Kidney (tissue), 14 donors: ENCODE measurements around the gene RNGTT. TPM values are rescaled to one million over a fixed set of nuclear protein-coding genes. Genes with fewer than 3 reads are reported as not detected.

Experiments used
- DNase-seq, 5 donors: peaks; one replicate each; pipeline ENCODE4 v3.0.0-alpha.2; 2013 to 2020
- FAIRE-seq: peaks from 2 replicates; lab custom pipeline; 2012; peaks lifted over from hg19 to GRCh38; lab: Jason Lieb, UNC
- H3K27ac ChIP-seq, 2 donors: one replicate each; pipeline ENCODE4 v1.7.0; 2013; ENCODE audit warnings: low read depth in 2 of 2, low read length in 2 of 2, inconsistent platforms in 1 of 2
- H3K27me3 ChIP-seq: one replicate; pipeline ENCODE4 v1.7.1; 2013; ENCODE audit warnings: low read length, inconsistent platforms; ENCODE audit not compliant: control insufficient read depth, insufficient read depth
- H3K36me3 ChIP-seq, 3 donors: one replicate each; pipeline versions ENCODE4 v1.7.0 to v1.7.1; 2013; ENCODE audit warnings: low read length in 3 of 3, control low read depth in 1 of 3, inconsistent platforms in 1 of 3; ENCODE audit not compliant: insufficient read depth in 3 of 3, control insufficient read depth in 2 of 3
- H3K4me1 ChIP-seq, 3 donors: one replicate each; pipeline versions ENCODE4 v1.7.0 to v1.7.1; 2013; ENCODE audit warnings: low read length in 3 of 3, inconsistent platforms in 1 of 3, low read depth in 1 of 3; ENCODE audit not compliant: control insufficient read depth in 2 of 3, insufficient read depth in 2 of 3
- H3K4me3 ChIP-seq, 3 donors: one replicate each; pipeline versions ENCODE4 v1.7.0 to v1.8.1; 2013; ENCODE audit warnings: low read length in 3 of 3, control low read depth in 1 of 3, inconsistent platforms in 1 of 3
- H3K9ac ChIP-seq, 3 donors: one replicate each; pipeline versions ENCODE4 v1.7.0 to v1.7.1; 2013; ENCODE audit warnings: low read length in 3 of 3, control low read depth in 1 of 3, inconsistent platforms in 1 of 3
- H3K9me3 ChIP-seq, 3 donors: one replicate each; pipeline versions ENCODE4 v1.7.0 to v1.7.1; 2013; ENCODE audit warnings: low read length in 3 of 3, control low read depth in 1 of 3, inconsistent platforms in 1 of 3; ENCODE audit not compliant: control insufficient read depth in 2 of 3, insufficient read depth in 1 of 3
- intact Hi-C: fragments of 100-400 bp; cut with DNase I; formaldehyde crosslinking; loops from one replicate; pipeline ENCODE4 v1.11.1; 2022
- polyA plus RNA-seq: library from polyadenylated mRNA; stranded (reverse); fragments of 350-450 nt; fragmentation: Illumina TruSeq; extraction: RNeasy Lipid Tissue Mini Kit (QIAGEN cat#74804); gene quantifications from one replicate; pipeline ENCODE4 v1.2.3, GENCODE V29; 2014; ENCODE audit warnings: low read depth, low replicate concordance; ENCODE audit not compliant: insufficient read depth
- total RNA-seq: library from RNA; stranded (reverse); fragmentation: NEBNext Ultra II Directional; extraction: Animal tissue kit (Norgen Biotek cat#: 25700); gene quantifications from one replicate; pipeline ENCODE4 v1.2.1, GENCODE V29; 2021
- TF ChIP-seq, protein P1 (sequence below): IDR thresholded peaks from 3 replicates; pipeline ENCODE4 v1.5.1; 2012; ENCODE audit warnings: mild to moderate bottlenecking, moderate library complexity, borderline replicate concordance; ENCODE audit not compliant: insufficient read depth; ENCODE audit errors: extremely low read depth
- donor health status: control.
- donor health status: control.
- donor health status: control.
- donor health status: control.
- donor health status: control.
- donor health status: DM: yes; HTN: yes; CAD: no.
- donor health status: Normal renal cell carcinoma (clear cell type).

Gene RNGTT
- total and polyA plus RNA-seq, 2 donors from 2014 or later = 5.4 to 13.8 TPM

DNA sequence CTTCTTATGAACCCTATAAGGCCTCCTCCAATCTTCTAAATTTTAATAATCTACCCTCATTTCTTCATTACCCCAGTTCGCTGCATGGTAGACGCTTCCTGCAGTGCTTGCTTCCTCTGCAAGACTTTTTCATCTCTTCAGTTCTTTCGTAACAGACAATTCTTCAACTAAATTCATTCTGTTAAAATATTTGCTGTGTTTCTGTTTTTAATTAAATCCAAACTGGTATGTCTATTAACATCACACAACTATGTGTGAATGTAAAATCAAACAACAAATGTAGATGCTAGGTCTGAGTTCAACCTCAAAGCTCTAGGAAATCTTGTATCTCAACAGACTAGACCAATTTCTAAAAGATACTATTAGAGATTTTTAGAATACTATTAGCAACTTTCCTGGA, 199.3 kb downstream of the RNGTT start:
- no peak overlapping the region for H3K4me3 ChIP-seq
- DNase-seq = no peak
- no peaks in the 10 kb centered on the region for H3K36me3 ChIP-seq
- no peaks in the 10 kb centered on the region for H3K4me1 ChIP-seq
- H3K27ac ChIP-seq = no peak overlapping the region
- TF ChIP-seq, protein P1, sequence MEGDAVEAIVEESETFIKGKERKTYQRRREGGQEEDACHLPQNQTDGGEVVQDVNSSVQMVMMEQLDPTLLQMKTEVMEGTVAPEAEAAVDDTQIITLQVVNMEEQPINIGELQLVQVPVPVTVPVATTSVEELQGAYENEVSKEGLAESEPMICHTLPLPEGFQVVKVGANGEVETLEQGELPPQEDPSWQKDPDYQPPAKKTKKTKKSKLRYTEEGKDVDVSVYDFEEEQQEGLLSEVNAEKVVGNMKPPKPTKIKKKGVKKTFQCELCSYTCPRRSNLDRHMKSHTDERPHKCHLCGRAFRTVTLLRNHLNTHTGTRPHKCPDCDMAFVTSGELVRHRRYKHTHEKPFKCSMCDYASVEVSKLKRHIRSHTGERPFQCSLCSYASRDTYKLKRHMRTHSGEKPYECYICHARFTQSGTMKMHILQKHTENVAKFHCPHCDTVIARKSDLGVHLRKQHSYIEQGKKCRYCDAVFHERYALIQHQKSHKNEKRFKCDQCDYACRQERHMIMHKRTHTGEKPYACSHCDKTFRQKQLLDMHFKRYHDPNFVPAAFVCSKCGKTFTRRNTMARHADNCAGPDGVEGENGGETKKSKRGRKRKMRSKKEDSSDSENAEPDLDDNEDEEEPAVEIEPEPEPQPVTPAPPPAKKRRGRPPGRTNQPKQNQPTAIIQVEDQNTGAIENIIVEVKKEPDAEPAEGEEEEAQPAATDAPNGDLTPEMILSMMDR = no peak
- intact Hi-C loops = no loop called here
- no peaks in the 10 kb centered on the region for H3K27me3 ChIP-seq
- H3K9me3 ChIP-seq = no peaks in the 10 kb centered on the region
- no peak overlapping the region for H3K9ac ChIP-seq
- FAIRE-seq = no peak

DNA sequence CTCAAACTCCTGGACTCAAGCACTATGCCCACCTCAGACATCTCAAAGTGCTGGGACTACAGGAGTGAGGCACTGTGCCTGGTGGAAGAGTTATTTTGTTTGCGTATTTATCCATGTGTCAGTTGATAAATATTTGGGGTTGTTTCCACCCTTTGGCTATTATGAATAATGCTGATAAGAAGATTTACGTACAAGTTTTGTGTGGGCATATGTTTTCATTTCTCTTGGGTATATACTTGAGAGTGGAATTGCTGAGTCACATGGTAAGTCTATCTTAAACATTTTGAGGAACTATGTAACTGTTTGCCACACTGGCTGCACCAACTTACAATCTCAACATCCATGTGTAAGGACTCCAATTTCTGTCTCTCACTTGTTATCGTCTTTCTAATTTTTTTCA, 200.3 kb downstream of the RNGTT start:
- no peaks in the 10 kb centered on the region for H3K36me3 ChIP-seq
- no peak overlapping the region for H3K4me3 ChIP-seq
- DNase-seq (no peak), FAIRE-seq (no peak)
- H3K9ac ChIP-seq = no peak overlapping the region
- TF ChIP-seq, protein P1 = no peak
- intact Hi-C loops = no loop called here
- H3K4me1 ChIP-seq = no peaks in the 10 kb centered on the region
- H3K27ac ChIP-seq = no peak overlapping the region
- H3K9me3 ChIP-seq = no peaks in the 10 kb centered on the region
- no peaks in the 10 kb centered on the region for H3K27me3 ChIP-seq

DNA sequence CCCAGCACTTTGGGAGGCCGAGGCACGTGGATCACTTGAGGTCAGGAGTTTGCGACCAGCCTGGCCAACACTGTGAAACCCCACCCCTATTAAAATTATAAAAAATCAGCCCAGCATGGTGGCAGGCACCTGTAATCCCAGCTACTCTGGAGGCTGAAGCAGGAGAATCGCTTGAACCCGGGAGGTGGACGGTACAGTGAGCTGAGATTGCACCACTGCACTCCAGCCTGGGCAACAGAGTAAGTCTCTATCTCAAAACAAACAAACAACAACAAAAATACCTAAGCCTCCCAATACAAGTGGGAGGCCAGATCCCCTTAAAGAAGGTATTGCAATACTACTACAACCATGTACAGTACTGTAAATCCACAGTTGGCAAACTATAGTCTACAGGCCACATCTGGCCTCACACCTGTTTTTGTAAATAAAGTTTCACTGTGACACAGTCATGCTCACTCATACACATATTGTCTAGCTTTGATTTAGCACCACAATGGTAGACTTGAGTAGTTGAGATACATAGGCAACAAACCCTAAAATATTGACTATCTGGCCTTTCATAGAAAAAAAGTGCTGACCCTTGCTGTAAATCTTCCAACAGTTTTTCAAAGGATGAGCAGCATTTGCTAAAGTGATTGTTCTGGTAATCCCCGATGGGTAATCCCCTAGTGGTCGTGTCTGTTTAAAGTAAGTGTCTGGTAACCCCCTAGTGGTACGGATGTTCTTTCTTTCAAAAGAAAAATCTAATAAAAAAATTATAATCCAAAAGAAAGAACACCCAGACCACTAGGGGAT, 202.0 kb downstream of the RNGTT start:
- FAIRE-seq (no peak), DNase-seq (no peak)
- intact Hi-C loops = no loop called here
- H3K4me3 ChIP-seq = no peak overlapping the region
- no peak overlapping the region for H3K27ac ChIP-seq
- no peaks in the 10 kb centered on the region for H3K9me3 ChIP-seq
- no peaks in the 10 kb centered on the region for H3K36me3 ChIP-seq
- no peak overlapping the region for H3K9ac ChIP-seq
- no peaks in the 10 kb centered on the region for H3K27me3 ChIP-seq
- TF ChIP-seq, protein P1 = no peak
- H3K4me1 ChIP-seq = no peaks in the 10 kb centered on the region
